GM13977 (cell line): ENCODE results near the gene MSS51.
A peak's percentile ranks its signal among the peaks of the same experiment; 100 is the strongest.
"Not testable (repeated sequence)": the region's sequence is repeated elsewhere in the genome, so short reads cannot be mapped to it uniquely, and the experiment has no call there.

Source experiments
- DNase-seq: peaks from one replicate; pipeline ENCODE4 v3.0.0; 2012; ENCODE audit warnings: low spot score
- in situ Hi-C: fragments of 300-500 bp; cut with MboI; formaldehyde crosslinking; loops from one replicate; pipeline ENCODE4 v1.12.0; 2022; ENCODE audit warnings: low sequenced_read_pairs, low pct_unique_long_range_greater_than_20kb, mixed read lengths, inconsistent platforms; ENCODE audit not compliant: unreplicated experiment
- TF ChIP-seq, protein P1 (sequence below): IDR thresholded peaks from 2 replicates; pipeline ENCODE4 v1.5.1; 2012; ENCODE audit warnings: mild to moderate bottlenecking, control low read depth; ENCODE audit not compliant: insufficient read depth; ENCODE audit errors: extremely low read depth, missing control alignments

The MSS51 gene

DNA sequence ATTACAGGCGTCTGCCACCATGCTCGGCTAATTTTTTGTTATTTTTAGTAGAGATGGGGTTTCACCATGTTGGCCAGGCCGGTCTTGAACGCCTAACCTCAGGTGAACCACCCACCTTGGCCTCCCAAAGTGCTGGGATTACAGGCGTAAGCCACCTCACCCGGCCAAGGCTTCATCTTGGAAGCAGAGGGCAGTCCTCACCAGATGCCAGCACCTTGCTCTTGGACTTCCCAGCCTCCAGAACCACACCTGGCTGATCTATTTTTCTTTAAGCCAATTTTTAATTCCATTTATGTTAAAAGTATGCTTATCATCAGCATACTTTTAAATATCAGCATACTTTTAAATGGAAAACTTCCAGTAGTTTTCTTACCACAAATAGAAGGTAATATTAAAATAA is 31.7 kb downstream of the MSS51 start:
- TF ChIP-seq, protein P1, sequence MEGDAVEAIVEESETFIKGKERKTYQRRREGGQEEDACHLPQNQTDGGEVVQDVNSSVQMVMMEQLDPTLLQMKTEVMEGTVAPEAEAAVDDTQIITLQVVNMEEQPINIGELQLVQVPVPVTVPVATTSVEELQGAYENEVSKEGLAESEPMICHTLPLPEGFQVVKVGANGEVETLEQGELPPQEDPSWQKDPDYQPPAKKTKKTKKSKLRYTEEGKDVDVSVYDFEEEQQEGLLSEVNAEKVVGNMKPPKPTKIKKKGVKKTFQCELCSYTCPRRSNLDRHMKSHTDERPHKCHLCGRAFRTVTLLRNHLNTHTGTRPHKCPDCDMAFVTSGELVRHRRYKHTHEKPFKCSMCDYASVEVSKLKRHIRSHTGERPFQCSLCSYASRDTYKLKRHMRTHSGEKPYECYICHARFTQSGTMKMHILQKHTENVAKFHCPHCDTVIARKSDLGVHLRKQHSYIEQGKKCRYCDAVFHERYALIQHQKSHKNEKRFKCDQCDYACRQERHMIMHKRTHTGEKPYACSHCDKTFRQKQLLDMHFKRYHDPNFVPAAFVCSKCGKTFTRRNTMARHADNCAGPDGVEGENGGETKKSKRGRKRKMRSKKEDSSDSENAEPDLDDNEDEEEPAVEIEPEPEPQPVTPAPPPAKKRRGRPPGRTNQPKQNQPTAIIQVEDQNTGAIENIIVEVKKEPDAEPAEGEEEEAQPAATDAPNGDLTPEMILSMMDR: no peak
- no peak for DNase-seq
- in situ Hi-C loops: no loop called here

DNA sequence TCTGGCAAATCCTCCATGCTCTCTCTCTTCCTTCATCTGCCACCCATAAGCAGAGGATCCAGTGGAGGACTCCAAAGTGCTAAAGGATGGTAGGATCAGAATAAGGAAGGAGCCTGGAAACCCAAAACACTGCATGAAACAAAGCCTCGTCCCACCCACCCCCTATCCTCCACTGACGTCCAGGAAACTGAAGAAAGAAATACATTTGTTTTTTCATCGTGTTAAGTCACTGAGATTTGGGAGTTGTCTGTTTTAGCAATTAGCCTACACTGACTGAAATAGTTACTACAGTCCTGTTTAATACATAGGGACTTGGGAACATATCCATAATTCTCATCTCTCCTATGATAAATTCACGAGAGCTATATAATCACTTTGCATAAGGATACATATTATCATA is 34.3 kb downstream of the MSS51 start:
- in situ Hi-C loops: no loop called here
- DNase-seq: no peak
- TF ChIP-seq, protein P1: no peak

DNA sequence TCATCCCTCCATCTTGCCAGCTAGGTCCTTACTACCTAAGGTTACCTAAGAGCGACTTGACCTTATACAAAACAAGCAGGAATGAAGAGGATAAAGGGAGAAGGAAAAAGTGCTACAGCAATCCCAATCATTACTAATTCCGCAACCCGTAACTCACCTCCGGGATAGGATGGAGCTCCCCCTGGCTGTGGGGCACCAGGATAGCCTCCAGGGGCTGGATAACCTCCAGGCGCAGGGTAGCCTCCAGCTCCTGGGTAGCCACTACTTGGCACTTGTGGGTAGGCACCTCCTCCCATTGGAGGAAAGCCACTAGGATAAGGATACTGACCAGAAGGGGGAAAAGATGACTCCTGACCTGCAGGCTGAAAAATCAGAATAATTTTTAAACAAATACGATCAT is 35.3 kb downstream of the MSS51 start:
- in situ Hi-C loops: no loop called here
- TF ChIP-seq, protein P1: peak; percentile 19
- DNase-seq: no peak

DNA sequence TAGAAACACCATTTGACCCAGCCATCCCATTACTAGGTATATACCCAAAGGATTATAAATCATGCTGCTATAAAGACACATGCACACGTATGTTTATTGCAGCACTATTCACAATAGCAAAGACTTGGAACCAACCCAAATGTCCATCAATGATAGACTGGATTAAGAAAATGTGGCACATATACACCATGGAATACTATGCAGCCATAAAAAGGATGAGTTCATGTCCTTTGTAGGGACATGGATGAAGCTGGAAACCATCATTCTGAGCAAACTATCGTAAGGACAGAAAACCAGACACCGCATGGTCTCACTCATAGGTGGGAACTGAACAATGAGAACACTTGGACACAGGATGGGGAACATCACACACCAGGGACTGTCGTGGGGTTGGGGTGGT is 39.0 kb downstream of the MSS51 start:
- DNase-seq, in situ Hi-C loops: not testable (repeated sequence)

DNA sequence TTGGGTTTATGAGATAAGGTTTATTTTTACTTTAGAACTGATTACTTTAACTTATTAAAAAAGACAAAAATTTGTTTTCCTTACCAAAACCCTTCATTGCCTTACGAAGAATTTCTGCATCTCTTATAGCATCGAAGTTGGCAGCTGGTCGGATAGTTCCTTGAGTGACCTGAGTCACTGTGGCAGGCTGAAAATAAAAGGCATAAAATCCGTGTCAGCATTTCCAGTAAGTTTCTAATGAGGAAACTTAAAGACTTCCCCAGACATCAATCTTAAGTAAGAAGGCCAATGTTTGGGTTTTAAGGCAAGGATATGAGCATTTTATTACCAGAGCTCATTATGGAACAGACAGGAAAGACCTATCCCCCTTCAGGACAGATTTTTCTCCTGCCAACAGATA is 45.1 kb downstream of the MSS51 start:
- TF ChIP-seq, protein P1: no peak
- in situ Hi-C loops: no loop called here

DNA sequence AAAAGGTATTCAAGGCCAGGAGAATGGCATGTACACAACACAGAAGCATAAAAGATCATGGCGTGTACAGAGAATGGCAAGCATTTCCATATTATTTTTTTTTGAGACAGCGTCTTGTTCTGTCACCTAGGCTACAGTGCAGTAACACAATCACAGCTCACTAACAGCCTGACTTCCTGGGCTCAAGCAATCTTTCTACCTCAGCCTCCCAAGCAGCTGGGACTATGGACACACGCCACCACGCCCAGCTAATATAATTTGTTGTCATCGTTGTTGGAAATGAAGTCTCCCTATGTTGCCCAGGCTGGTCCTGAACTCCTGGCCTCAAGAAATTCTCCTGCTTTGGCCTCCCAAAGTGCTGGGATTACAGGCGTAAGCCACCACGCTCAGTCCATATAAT is 46.8 kb downstream of the MSS51 start:
- in situ Hi-C loops: no loop called here
- no peak for DNase-seq
- TF ChIP-seq, protein P1: no peak

More for the DNA sequence above, 45.1 kb downstream of the MSS51 start:
- no peak for DNase-seq

DNA sequence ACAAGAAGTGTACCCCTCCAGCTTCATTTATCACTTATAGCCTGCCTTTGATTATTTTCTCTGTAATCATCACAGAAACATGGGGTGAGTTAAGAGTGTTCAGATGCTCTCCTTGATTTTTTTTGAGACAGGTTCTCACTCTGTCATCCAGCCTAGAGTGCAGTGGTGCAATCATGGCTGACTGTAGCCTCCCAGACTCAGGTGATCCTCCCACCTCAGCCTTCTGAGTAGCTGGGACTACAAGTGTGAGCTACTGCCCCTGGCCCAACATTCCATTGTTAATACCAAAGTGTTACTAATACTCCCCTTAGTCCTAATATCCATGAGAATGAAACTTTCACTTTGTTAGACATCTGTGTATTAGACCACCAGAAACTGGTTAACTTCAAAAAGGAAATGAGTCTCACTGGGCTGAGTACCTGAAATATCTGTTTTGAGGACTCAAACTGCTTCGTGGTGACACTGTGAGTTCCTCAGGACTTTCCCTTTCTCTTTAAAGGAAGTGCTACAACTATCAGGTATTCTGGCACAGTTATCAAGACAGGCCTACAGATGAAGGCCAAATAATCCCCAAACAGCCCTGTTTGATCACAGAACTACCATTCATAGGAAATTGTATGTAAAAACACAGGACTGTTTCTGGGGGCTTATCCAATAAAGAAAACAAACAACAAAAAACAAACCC is 54.2 kb downstream of the MSS51 start:
- TF ChIP-seq, protein P1: no peak
- in situ Hi-C loops: no loop called here
- no peak for DNase-seq
